K562 (cell line): ENCODE results near the gene UNC5C. TPM values are rescaled to one million over a fixed set of nuclear protein-coding genes. Genes with fewer than 3 reads are reported as not detected.

ENCODE experiments used
- ATAC-seq: fragments of 200-7000 bp; cut with Tn5 transposase; 3 replicates; pipeline ENCODE4 v1.9.1; 2020; ENCODE audit warnings: moderate library complexity
- BruUV-seq: library from RNA; stranded (reverse); fragments of 400-500 nt; replicated peaks from 2 replicates; lab custom pipeline; 2021; lab: Mats Ljungman, UMichigan
- CTCF ChIA-PET: fragments of 300-600 bp; formaldehyde crosslinking; extraction: SDS; loops from one replicate; lab custom pipeline; 2021; ENCODE audit warnings: low intra/inter-chr PET ratio; lab: Yijun Ruan, JAX
- POLR2A ChIA-PET: fragments of 300-600, 350-650 bp; sonication (Branson Sonifier 250); formaldehyde crosslinking; extraction: SDS; loops from one replicate; lab custom pipeline; 2021; ENCODE audit warnings: antibody characterized with exemption, inconsistent platforms; lab: Yijun Ruan, JAX
- DNase-seq, 4 experiments: peaks; one replicate each; pipeline versions ENCODE4 v3.0.0 to v3.0.0-alpha.2; 2011 to 2018; ENCODE audit warnings: low spot score in 3 of 4, mixed read lengths in 3 of 4; ENCODE audit errors: extremely low read depth in 1 of 4
- FAIRE-seq: peaks from 2 replicates; lab custom pipeline; 2011; peaks lifted over from hg19 to GRCh38; lab: Jason Lieb, UNC
- H2AFZ ChIP-seq: 2 replicates; pipeline ENCODE4 v1.6.0; 2011; ENCODE audit warnings: low read depth, low read length, control low read depth, inconsistent platforms
- H3K27ac ChIP-seq: fragments of 200-600 bp; 3 replicates; pipeline ENCODE4 v1.8.0; 2011; ENCODE audit warnings: low read depth, mild to moderate bottlenecking, control low read depth, inconsistent platforms, low read length, moderate library complexity, mixed read lengths; ENCODE audit errors: extremely low read depth
- H3K27me3 ChIP-seq, 2 experiments: fragments of 300-600 bp in 1 of 2; 2 replicates in 1 of 2; 3 replicates in 1 of 2; pipeline versions ENCODE4 v1.6.0 to v1.8.0; 2011; ENCODE audit warnings: inconsistent platforms in 2 of 2, low read length in 2 of 2, mild to moderate bottlenecking in 1 of 2, mixed read lengths in 1 of 2, moderate library complexity in 1 of 2; ENCODE audit not compliant: control insufficient read depth in 2 of 2, insufficient read depth in 2 of 2
- H3K36me3 ChIP-seq: fragments of 300-600 bp; 3 replicates; pipeline ENCODE4 v1.8.0; 2011; ENCODE audit warnings: mild to moderate bottlenecking, low read length, inconsistent platforms; ENCODE audit not compliant: control insufficient read depth, insufficient read depth
- H3K4me1 ChIP-seq, 2 experiments: fragments of 200-600 bp in 1 of 2; replicated peaks in 1 of 2; 2 replicates in 1 of 2; 3 replicates in 1 of 2; pipeline versions ENCODE4 v1.5.1 to v1.8.0; 2011; ENCODE audit warnings: inconsistent platforms in 2 of 2, low read length in 2 of 2, mild to moderate bottlenecking in 1 of 2, mixed read lengths in 1 of 2, moderate library complexity in 1 of 2; ENCODE audit not compliant: control insufficient read depth in 2 of 2, insufficient read depth in 2 of 2
- H3K4me2 ChIP-seq: 2 replicates; pipeline ENCODE4 v1.6.1; 2011; ENCODE audit warnings: low read length, control low read depth, inconsistent platforms, mixed read lengths; ENCODE audit not compliant: insufficient read depth
- H3K4me3 ChIP-seq: fragments of 200-600 bp; sonication (generic), shearing (Covaris generic); 2 replicates; pipeline ENCODE4 v1.5.1; 2016; ENCODE audit warnings: control low read depth, inconsistent platforms
- H3K79me2 ChIP-seq: fragments of 200-600 bp; 3 replicates; pipeline ENCODE4 v1.8.0; 2011; ENCODE audit warnings: low read length, inconsistent platforms; ENCODE audit not compliant: control insufficient read depth, insufficient read depth
- H3K9ac ChIP-seq, 2 experiments: 2 replicates each; pipeline versions ENCODE4 v1.6.0 to v1.6.1; 2011; ENCODE audit warnings: low read depth in 2 of 2, low read length in 2 of 2, control low read depth in 1 of 2, inconsistent platforms in 1 of 2, mild to moderate bottlenecking in 1 of 2, mixed read lengths in 1 of 2; ENCODE audit not compliant: insufficient read depth in 1 of 2
- H3K9me1 ChIP-seq: one replicate; pipeline ENCODE4 v1.6.0; 2011; ENCODE audit warnings: inconsistent platforms, mild to moderate bottlenecking, low read length, moderate library complexity; ENCODE audit not compliant: control insufficient read depth, insufficient read depth
- H3K9me3 ChIP-seq: replicated peaks from 2 replicates; pipeline ENCODE4 v1.5.1; 2011; ENCODE audit warnings: low read depth, low read length, inconsistent platforms; ENCODE audit not compliant: control insufficient read depth, insufficient read depth
- H4K20me1 ChIP-seq: replicated peaks from 2 replicates; pipeline ENCODE4 v1.6.1; 2011; ENCODE audit warnings: low read length, inconsistent platforms, mixed read lengths; ENCODE audit not compliant: control insufficient read depth, insufficient read depth
- ARID4B ChIP-seq: sonication (generic); formaldehyde crosslinking; IDR thresholded peaks from 2 replicates; pipeline ENCODE4 v1.8.0; 2022; ENCODE audit warnings: mild to moderate bottlenecking, missing genetic modification reagents
- ATF1 ChIP-seq, 2 experiments: fragments of 450-650 bp in 1 of 2; IDR thresholded peaks; 2 replicates each; pipeline ENCODE4 v1.6.1; 2016; ENCODE audit warnings: missing compliant biosample characterization in 1 of 2, missing genetic modification characterization in 1 of 2
- C11orf30 ChIP-seq: fragments of 450-650 bp; IDR thresholded peaks from 2 replicates; pipeline ENCODE4 v1.6.1; 2016; ENCODE audit warnings: low read depth, mild to moderate bottlenecking
- ELK3 ChIP-seq: fragments of 450-650 bp; formaldehyde crosslinking; IDR thresholded peaks from 2 replicates; pipeline ENCODE4 v1.4.0; 2020; ENCODE audit warnings: mild to moderate bottlenecking
- EZH2 ChIP-seq: IDR thresholded peaks from 2 replicates; pipeline ENCODE4 v1.6.1; 2012; ENCODE audit warnings: low read depth, mild to moderate bottlenecking, inconsistent platforms, low read length, borderline replicate concordance
- HDAC2 ChIP-seq: fragments of 450-650 bp; IDR thresholded peaks from 2 replicates; pipeline ENCODE4 v1.6.1; 2016; ENCODE audit warnings: mild to moderate bottlenecking
- MAFG ChIP-seq: fragments of 450-650 bp; conservative IDR thresholded peaks from 2 replicates; pipeline ENCODE4 v1.6.1; 2016; ENCODE audit warnings: missing genetic modification characterization, missing compliant biosample characterization
- PCBP2 ChIP-seq: fragments of 200-400 bp; formaldehyde crosslinking; IDR thresholded peaks from 2 replicates; pipeline ENCODE4 v1.6.1; 2018; ENCODE audit warnings: low read length, low read depth, mild to moderate bottlenecking, moderate library complexity; ENCODE audit not compliant: poor library complexity, severe bottlenecking
- PHB2 ChIP-seq: fragments of 450-650 bp; IDR thresholded peaks from 2 replicates; pipeline ENCODE4 v1.6.1; 2017; ENCODE audit warnings: low read depth
- TAF7 ChIP-seq: fragments of 450-650 bp; IDR thresholded peaks from 2 replicates; pipeline ENCODE4 v1.6.1; 2016; ENCODE audit warnings: missing genetic modification characterization, missing compliant biosample characterization
- ZFX ChIP-seq: sonication (generic); formaldehyde crosslinking; IDR thresholded peaks from 2 replicates; pipeline ENCODE4 v1.8.0; 2022; ENCODE audit warnings: mild to moderate bottlenecking, missing genetic modification reagents, moderate library complexity
- WGBS: fragments of 100-300 bp; shearing (Covaris generic); methylation state at CpG from one replicate; pipeline ENCODE4 v1.1.6; 2016; ENCODE audit warnings: low coverage, mixed read lengths; ENCODE audit not compliant: insufficient coverage; ENCODE audit errors: missing lambda C conversion rate; 5-methylcytosine and 5-hydroxymethylcytosine counted together
- in situ Hi-C: fragments of 300-500 bp; cut with MboI; formaldehyde crosslinking; loops from 4 replicates; pipeline ENCODE4 v1.15.0; 2018; ENCODE audit warnings: inconsistent platforms, mixed read lengths
- intact Hi-C: fragments of 100-400 bp; cut with micrococcal nuclease; formaldehyde crosslinking; loops from 2 replicates; pipeline ENCODE4 v1.14.2; 2022
- polyA plus RNA-seq, 8 experiments: library from polyadenylated mRNA; depleted of rRNA in 4 of 8; stranded (reverse) in 5 of 8; unstranded in 3 of 8; fragments of >200 nt; fragmentation: Nextera tagmentation in 2 of 8; fragmentation: Illumina TruSeq in 1 of 8; extraction: Ambion mirVana in 2 of 8; extraction: Trizol in 1 of 8; gene quantifications; 2 replicates each; pipeline versions ENCODE4 v1.2.1 to v1.2.3, GENCODE V29; 2011 to 2014; ENCODE audit warnings: inconsistent platforms in 1 of 8, missing spikeins in 1 of 8
- total RNA-seq, 7 experiments: library from RNA; depleted of rRNA in 6 of 7; stranded (reverse); fragments of >200 nt in 6 of 7; fragmentation: Illumina TruSeq in 2 of 7; extraction: Trizol in 2 of 7; gene quantifications; 2 replicates each; pipeline versions ENCODE4 v1.2.1 to v1.2.3, GENCODE V29; 2011 to 2021; ENCODE audit warnings: low replicate concordance in 1 of 7

The UNC5C gene
- total and polyA plus RNA-seq, 9 of the 15 experiments (the other 6 are each of a cell fraction or from before 2014, with no cell fraction given) = under 0.01 to 0.10 (median 0.03) TPM; not detected in 1

GRCh38 chr4:95445251-95445650 is 103.5 kb downstream of the UNC5C start:
- no TSS peak for BruUV-seq
- POLR2A ChIA-PET = interaction anchor here (0.7 to 0.8 kb wide), 2 partner anchors 11 to 29 kb away, joined by 3 read pairs; no protein-coding TSS in a partner anchor
- H3K27me3 ChIP-seq = no peaks in the 10 kb centered on the region
- intact Hi-C loops = no loop called here
- DNase-seq = no peak
- TF ChIP-seq MAFG (tag) = no peak
- no peak for TF ChIP-seq EZH2
- no peak for TF ChIP-seq PHB2
- no peak for TF ChIP-seq PCBP2
- no peak for TF ChIP-seq C11orf30
- no peak overlapping the region for H3K9ac ChIP-seq
- no peak overlapping the region for H3K4me3 ChIP-seq
- in situ Hi-C loops = no loop called here
- ATAC-seq = no peak
- peak overlapping the region; percentile 26; the same call in 1 of the 2 replicates for H3K4me2 ChIP-seq
- peak overlapping the region; percentile 71; the same call in 1 of the 2 replicates for H2AFZ ChIP-seq
- H3K36me3 ChIP-seq = no peaks in the 10 kb centered on the region
- no peak overlapping the region for H3K27ac ChIP-seq
- no peaks in the 10 kb centered on the region for H3K79me2 ChIP-seq
- H4K20me1 ChIP-seq = no peaks in the 10 kb centered on the region
- CTCF ChIA-PET = no interaction called here
- FAIRE-seq = no peak
- 4% methylated on average over 5 of the region's 5 CpGs for WGBS
- no peaks in the 10 kb centered on the region for H3K9me3 ChIP-seq
- no peaks in the 10 kb centered on the region for H3K9me1 ChIP-seq
- no peaks in the 10 kb centered on the region; a peak in 2 of 5 replicates for H3K4me1 ChIP-seq

- CTCF ChIA-PET = no interaction called here
- H2AFZ ChIP-seq = no peak overlapping the region
- TF ChIP-seq ATF1 (CRISPR knock-in tag; IDR thresholded peaks at IDR 0.05) = no peak
- no peak for TF ChIP-seq ATF1 (tag; IDR thresholded peaks at IDR 0.05)
- no peak for TF ChIP-seq ELK3 (CRISPR knock-in tag)
- no peak for TF ChIP-seq ARID4B (CRISPR knock-in tag)
- TF ChIP-seq PCBP2 = no peak
- TF ChIP-seq TAF7 (tag) = no peak
- TF ChIP-seq HDAC2 = no peak
- no peak for TF ChIP-seq ZFX (CRISPR knock-in tag)
Measured at GRCh38 chr4:95444812-95445211, 104.0 kb downstream of the UNC5C start.

More at GRCh38 chr4:95444812-95445211, 104.0 kb downstream of the UNC5C start:
- H3K36me3 ChIP-seq = no peaks in the 10 kb centered on the region
- WGBS = 10% methylated on average over 5 of the region's 5 CpGs
- DNase-seq (no peak), ATAC-seq (no peak), FAIRE-seq (no peak)
- no peaks in the 10 kb centered on the region for H3K9me1 ChIP-seq
- no peaks in the 10 kb centered on the region; a peak in 2 of 5 replicates for H3K4me1 ChIP-seq
- H3K4me2 ChIP-seq = no peak overlapping the region
- H4K20me1 ChIP-seq = no peaks in the 10 kb centered on the region
- H3K9me3 ChIP-seq = no peaks in the 10 kb centered on the region
- intact Hi-C loops (no loop called here), in situ Hi-C loops (no loop called here)
- H3K27me3 ChIP-seq = no peaks in the 10 kb centered on the region
- H3K9ac ChIP-seq = no peak overlapping the region
- no TSS peak for BruUV-seq
- no peaks in the 10 kb centered on the region for H3K79me2 ChIP-seq
- H3K27ac ChIP-seq = no peak overlapping the region
- no peak overlapping the region for H3K4me3 ChIP-seq
- POLR2A ChIA-PET = interaction anchor here (0.7 to 0.8 kb wide), 2 partner anchors 10 to 29 kb away, joined by 3 read pairs; no protein-coding TSS in a partner anchor
